HS-5 (cell line): ENCODE data around the gene CDAN1.

Experiments
- DNase-seq: peaks from one replicate; pipeline ENCODE4 v3.0.0-alpha.2; 2012; ENCODE audit warnings: low read depth

CDAN1 gene

GRCh38 chr15:42707068-42707467 lies 29.9 kb downstream of the CDAN1 start:
- DNase-seq, result no peak

GRCh38 chr15:42705336-42705735 lies 31.6 kb downstream of the CDAN1 start:
- DNase-seq, result no peak

GRCh38 chr15:42704492-42704926 lies 32.4 kb downstream of the CDAN1 start:
- DNase-seq, result peak; percentile 15

- DNase-seq, result no peak
These were observed 40.3 kb downstream of the CDAN1 start for GRCh38 chr15:42696626-42697025.

- DNase-seq, result no peak
These were observed 41.3 kb downstream of the CDAN1 start for GRCh38 chr15:42695527-42696071.

- no peak for DNase-seq
These were observed 42.5 kb downstream of the CDAN1 start for GRCh38 chr15:42694398-42694797.

GRCh38 chr15:42693942-42694341 lies 43.0 kb downstream of the CDAN1 start:
- no peak for DNase-seq

- no peak for DNase-seq
These were observed 43.4 kb downstream of the CDAN1 start for GRCh38 chr15:42693496-42693895.

- no peak for DNase-seq
These were observed 43.9 kb downstream of the CDAN1 start for GRCh38 chr15:42692997-42693396.

GRCh38 chr15:42692536-42692935 lies 44.4 kb downstream of the CDAN1 start:
- no peak for DNase-seq

- no peak for DNase-seq
These were observed 45.2 kb downstream of the CDAN1 start for GRCh38 chr15:42691770-42692169.

GRCh38 chr15:42691308-42691707 lies 45.6 kb downstream of the CDAN1 start:
- DNase-seq, result no peak

GRCh38 chr15:42688301-42688700 lies 48.6 kb downstream of the CDAN1 start:
- DNase-seq, result no peak

- no peak for DNase-seq
These were observed 49.2 kb downstream of the CDAN1 start for GRCh38 chr15:42687740-42688139.

GRCh38 chr15:42686281-42686680 lies 50.6 kb downstream of the CDAN1 start:
- DNase-seq, result no peak

GRCh38 chr15:42681119-42681518 lies 55.8 kb downstream of the CDAN1 start:
- DNase-seq, result no peak

GRCh38 chr15:42680142-42680482 lies 56.8 kb downstream of the CDAN1 start:
- DNase-seq, result peak; percentile 11

- DNase-seq, result no peak
These were observed 57.4 kb downstream of the CDAN1 start for GRCh38 chr15:42679285-42680141.

GRCh38 chr15:42675021-42675420 lies 61.9 kb downstream of the CDAN1 start:
- no peak for DNase-seq

GRCh38 chr15:42674472-42674871 lies 62.5 kb downstream of the CDAN1 start:
- no peak for DNase-seq
